NT2/D1 (cell line): ENCODE results near the gene ADGRA3.
"Not testable (repeated sequence)": the region's sequence is repeated elsewhere in the genome, so short reads cannot be mapped to it uniquely, and the experiment has no call there.

Experiments used
- DNase-seq: peaks from one replicate; pipeline ENCODE4 v3.0.0-alpha.2; 2011; ENCODE audit warnings: low read depth, low spot score
- H3K27me3 ChIP-seq: 2 replicates; pipeline ENCODE4 v1.6.0; 2011; ENCODE audit warnings: mild to moderate bottlenecking; ENCODE audit not compliant: insufficient read length, insufficient read depth
- H3K36me3 ChIP-seq: 2 replicates; pipeline ENCODE4 v1.6.1; 2011; ENCODE audit warnings: mild to moderate bottlenecking, low read length, mixed read lengths; ENCODE audit not compliant: insufficient read depth, insufficient read length
- H3K4me1 ChIP-seq: 2 replicates; pipeline ENCODE4 v1.5.1; 2011; ENCODE audit not compliant: insufficient read depth, insufficient read length
- H3K4me3 ChIP-seq: 2 replicates; pipeline ENCODE4 v1.5.1; 2011; ENCODE audit warnings: low read depth; ENCODE audit not compliant: insufficient read length
- H3K9ac ChIP-seq: 2 replicates; pipeline ENCODE4 v1.6.0; 2011; ENCODE audit warnings: low read depth; ENCODE audit not compliant: insufficient read length
- H3K9me3 ChIP-seq: 2 replicates; pipeline ENCODE4 v1.5.1; 2011; ENCODE audit warnings: mild to moderate bottlenecking, low read length; ENCODE audit not compliant: insufficient read depth
- SUZ12 ChIP-seq: IDR thresholded peaks from 2 replicates; pipeline ENCODE4 v1.6.1; 2011; ENCODE audit not compliant: insufficient read length, insufficient read depth; ENCODE audit errors: extremely low read depth
- YY1 ChIP-seq: IDR thresholded peaks from 2 replicates; pipeline ENCODE4 v1.6.1; 2011; ENCODE audit not compliant: insufficient read length, insufficient read depth
- ZNF274 ChIP-seq: IDR thresholded peaks from 2 replicates; pipeline ENCODE4 v1.6.1; 2011; ENCODE audit warnings: mild to moderate bottlenecking, low read depth, low read length

Gene ADGRA3

DNA sequence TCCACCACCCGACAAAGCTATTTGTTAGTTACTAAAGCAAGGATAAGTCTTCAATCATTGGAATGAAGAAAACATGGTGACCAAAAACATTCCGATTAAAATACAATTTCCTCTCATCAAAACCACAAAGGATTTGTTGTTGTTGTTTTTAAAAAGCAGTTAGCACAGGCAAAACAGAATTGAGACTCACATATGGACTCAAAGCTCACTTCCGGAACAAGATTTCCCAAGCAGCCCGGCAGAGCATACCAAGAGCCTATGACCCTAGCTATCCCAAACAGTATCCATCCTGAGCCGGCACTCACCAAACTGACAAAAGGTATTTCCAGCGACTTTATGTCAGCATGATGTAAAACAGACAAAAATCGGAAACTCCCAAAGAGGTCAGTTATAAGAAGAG lies 39.9 kb downstream of the ADGRA3 start:
- Histone ChIP-seq H3K27me3 (no peaks in the 10 kb centered on the region), H3K36me3 (peaks cover 14% of the 10 kb centered on the region), H3K4me1 (no peaks in the 10 kb centered on the region), H3K4me3 (no peak overlapping the region), H3K9me3 (no peaks in the 10 kb centered on the region), H3K9ac (no peak overlapping the region)
- no peak for DNase-seq
- TF ChIP-seq SUZ12 (no peak), ZNF274 (no peak), YY1 (no peak)

DNA sequence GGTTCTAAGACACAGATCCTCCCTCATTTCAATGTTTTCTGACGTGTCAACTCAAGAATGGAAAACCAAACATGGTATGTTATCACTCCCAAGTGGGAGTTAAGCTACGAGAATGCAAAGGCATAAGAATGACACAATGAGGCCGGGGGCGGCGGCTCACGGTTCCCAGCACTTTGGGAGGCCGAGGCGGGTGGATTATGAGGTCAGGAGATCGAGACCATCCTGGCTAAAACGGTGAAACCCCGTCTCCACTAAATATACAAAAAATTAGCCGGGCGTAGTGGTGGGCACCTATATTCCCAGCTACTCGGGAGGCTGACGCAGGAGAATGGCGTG lies 40.6 kb downstream of the ADGRA3 start:
- not testable (repeated sequence) for H3K4me3 ChIP-seq, H3K9ac ChIP-seq, H3K9me3 ChIP-seq, DNase-seq, H3K4me1 ChIP-seq, H3K27me3 ChIP-seq
- H3K36me3 ChIP-seq, result peaks cover 21% of the 10 kb centered on the region

DNA sequence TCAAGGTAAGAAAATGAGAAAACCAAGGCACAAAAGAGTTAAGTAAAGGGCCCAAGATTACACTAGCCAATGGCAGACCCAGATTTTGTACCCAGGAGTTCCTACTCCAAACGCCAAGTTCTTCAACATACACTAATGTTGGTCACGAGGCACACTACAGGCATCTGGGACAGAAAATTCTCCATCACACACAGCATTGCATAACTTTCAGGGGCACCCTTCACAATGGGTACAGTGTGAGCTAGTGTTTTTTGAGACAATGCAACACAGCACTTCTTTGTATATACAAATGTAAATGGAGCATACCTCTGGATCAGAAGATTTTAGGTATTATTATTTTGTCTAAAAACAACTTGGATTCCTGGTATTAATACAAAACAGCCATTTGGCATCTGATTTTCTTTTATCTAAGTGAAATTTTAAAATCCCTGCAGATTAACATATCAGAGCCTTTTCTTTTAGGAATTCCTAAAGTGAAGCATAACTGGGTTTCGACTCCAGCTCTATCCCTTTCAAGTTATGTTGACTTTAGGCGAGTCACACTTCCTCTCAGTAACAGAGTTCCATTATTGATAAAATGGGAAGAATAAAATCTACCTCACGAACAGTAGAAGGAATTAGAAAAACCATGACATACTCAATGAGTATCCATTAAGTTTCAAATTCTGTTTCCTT lies 41.1 kb downstream of the ADGRA3 start:
- peaks cover 24% of the 10 kb centered on the region for H3K36me3 ChIP-seq
- no peaks in the 10 kb centered on the region for H3K4me1 ChIP-seq
- H3K9me3 ChIP-seq, result no peaks in the 10 kb centered on the region
- H3K27me3 ChIP-seq, result no peaks in the 10 kb centered on the region
- TF ChIP-seq ZNF274, result no peak
- TF ChIP-seq SUZ12, result no peak
- TF ChIP-seq YY1, result no peak
- H3K4me3 ChIP-seq, result no peak overlapping the region
- DNase-seq, result no peak
- H3K9ac ChIP-seq, result no peak overlapping the region

DNA sequence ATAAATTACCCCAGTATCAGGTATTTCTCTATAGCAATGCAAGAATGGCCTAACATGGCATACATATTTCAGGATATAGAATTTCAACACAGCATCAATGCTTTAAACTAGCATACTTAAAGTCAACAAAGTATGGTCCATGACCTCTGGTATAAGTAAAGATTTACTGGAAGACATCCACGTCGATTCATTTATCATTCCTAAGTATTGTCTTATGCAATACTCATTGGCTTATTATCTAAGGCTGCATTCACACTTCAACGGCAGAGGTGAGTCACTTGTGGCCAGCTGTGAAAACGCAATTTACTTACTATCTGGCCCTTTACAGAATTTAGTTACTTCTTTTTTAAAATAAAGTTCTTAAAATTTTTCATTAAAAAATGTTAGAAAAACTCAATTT lies 42.6 kb downstream of the ADGRA3 start:
- Histone ChIP-seq H3K27me3 (no peaks in the 10 kb centered on the region), H3K4me1 (no peaks in the 10 kb centered on the region), H3K36me3 (peaks cover 25% of the 10 kb centered on the region), H3K9me3 (no peaks in the 10 kb centered on the region), H3K4me3 (no peak overlapping the region), H3K9ac (no peak overlapping the region)
- no peak for DNase-seq
- TF ChIP-seq ZNF274, result no peak
- no peak for TF ChIP-seq YY1
- TF ChIP-seq SUZ12, result no peak

DNA sequence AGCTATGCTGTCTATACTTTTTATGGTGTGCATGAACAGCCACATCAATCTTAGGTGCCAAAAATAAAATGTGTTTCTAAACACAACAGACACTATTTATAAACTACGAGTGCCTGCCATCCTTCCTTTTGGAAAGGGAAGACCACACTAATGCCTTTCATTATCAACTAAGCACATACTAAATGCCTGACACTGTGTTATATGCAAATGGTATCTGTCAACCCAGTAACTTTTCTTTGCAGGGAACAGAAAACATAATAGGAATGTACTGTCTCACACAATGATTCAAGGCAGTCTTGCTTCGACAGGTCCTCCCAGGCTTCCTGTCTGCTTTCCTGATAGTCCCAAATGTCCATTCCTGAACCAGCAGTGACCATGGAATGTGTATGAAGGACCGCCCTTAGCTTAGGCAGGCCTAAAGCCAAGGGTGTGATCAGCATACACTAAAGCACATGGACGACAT lies 43.8 kb downstream of the ADGRA3 start:
- Histone ChIP-seq H3K9me3 (no peaks in the 10 kb centered on the region), H3K9ac (no peak overlapping the region), H3K4me3 (no peak overlapping the region), H3K36me3 (peaks cover 25% of the 10 kb centered on the region), H3K4me1 (no peaks in the 10 kb centered on the region), H3K27me3 (no peaks in the 10 kb centered on the region)
- no peak for DNase-seq
- no peak for TF ChIP-seq ZNF274
- TF ChIP-seq SUZ12, result no peak
- TF ChIP-seq YY1, result no peak

DNA sequence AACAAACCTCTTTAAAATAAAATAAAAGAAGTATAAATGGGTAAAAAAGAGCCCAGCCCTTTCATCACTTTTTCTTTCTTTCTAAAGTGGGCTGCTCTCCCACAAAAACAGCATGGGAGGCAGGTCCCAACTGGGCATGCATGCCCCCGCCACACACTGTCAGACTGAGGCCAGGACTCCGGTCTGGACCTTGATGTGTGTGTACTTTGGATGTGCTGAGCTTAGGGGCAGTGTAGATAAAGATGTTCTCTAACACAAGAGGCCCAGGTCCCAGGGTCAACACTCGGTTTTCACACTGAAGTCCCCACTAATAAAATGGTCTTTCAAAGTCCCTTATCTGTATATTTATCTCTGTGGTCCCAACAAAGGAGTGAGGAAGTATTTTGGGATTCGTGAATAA lies 44.4 kb downstream of the ADGRA3 start:
- H3K36me3 ChIP-seq, result peaks cover 25% of the 10 kb centered on the region
- DNase-seq, result no peak
- TF ChIP-seq YY1 (no peak), SUZ12 (no peak), ZNF274 (no peak)
- no peaks in the 10 kb centered on the region for H3K9me3 ChIP-seq
- no peak overlapping the region for H3K4me3 ChIP-seq
- no peaks in the 10 kb centered on the region for H3K27me3 ChIP-seq
- no peaks in the 10 kb centered on the region for H3K4me1 ChIP-seq
- no peak overlapping the region for H3K9ac ChIP-seq

DNA sequence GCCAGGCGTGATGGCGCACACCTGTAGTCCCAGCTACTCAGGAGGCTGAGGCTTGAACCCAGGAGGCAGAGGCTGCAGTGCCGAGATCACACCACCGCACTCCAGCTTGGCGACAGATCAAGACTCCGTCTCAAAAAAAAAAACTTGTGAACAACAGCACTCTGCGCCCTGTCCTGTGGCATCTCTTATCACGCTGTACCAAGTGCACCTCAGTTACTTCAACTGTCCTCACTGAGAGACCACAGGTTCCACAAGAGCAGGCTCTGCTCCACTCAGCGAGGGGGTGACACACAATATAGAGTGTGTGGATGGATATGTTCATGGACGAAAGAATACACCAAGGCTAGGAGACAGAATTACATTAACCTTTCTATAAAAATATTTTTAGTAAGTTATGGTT lies 49.3 kb downstream of the ADGRA3 start:
- H3K9ac ChIP-seq, result no peak overlapping the region
- no peak for TF ChIP-seq YY1
- TF ChIP-seq ZNF274, result no peak
- no peak for TF ChIP-seq SUZ12
- H3K9me3 ChIP-seq, result no peaks in the 10 kb centered on the region
- no peak overlapping the region for H3K4me3 ChIP-seq
- H3K36me3 ChIP-seq, result peaks cover 36% of the 10 kb centered on the region
- H3K4me1 ChIP-seq, result no peaks in the 10 kb centered on the region
- no peaks in the 10 kb centered on the region for H3K27me3 ChIP-seq
- no peak for DNase-seq

DNA sequence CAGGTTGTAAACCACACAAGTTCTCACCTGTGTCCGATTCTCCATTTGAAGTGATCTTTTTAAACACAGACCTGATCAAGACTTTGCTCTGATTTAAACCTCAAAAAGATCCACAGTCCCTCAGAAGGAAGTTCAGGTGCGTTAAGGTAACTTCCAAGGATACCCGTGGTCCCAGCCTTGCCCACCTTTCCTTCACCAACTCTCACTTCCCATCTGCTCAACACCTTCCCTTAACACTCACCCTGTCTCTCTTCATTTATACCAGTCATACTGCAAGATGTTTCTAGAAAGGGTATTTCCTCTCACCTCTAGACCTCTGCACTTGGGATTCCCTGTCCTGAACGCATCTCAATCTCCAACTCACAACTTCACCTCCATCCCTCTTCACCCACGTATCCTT lies 49.9 kb downstream of the ADGRA3 start:
- no peak for DNase-seq
- H3K36me3 ChIP-seq, result peaks cover 32% of the 10 kb centered on the region
- H3K4me1 ChIP-seq, result no peaks in the 10 kb centered on the region
- no peaks in the 10 kb centered on the region for H3K27me3 ChIP-seq
- no peak overlapping the region for H3K4me3 ChIP-seq
- no peaks in the 10 kb centered on the region for H3K9me3 ChIP-seq
- H3K9ac ChIP-seq, result no peak overlapping the region
- TF ChIP-seq SUZ12 (no peak), YY1 (no peak), ZNF274 (no peak)
